Fibroblast of lung (primary cell): ENCODE data around the gene ARVCF.

Experiments used
- EZH2 ChIP-seq: IDR thresholded peaks from 2 replicates; pipeline ENCODE4 v1.5.1; 2012; ENCODE audit warnings: low read length, control low read depth, mild to moderate bottlenecking; ENCODE audit errors: missing control alignments
- TF ChIP-seq, protein P1 (sequence below), 2 donors: IDR thresholded peaks in 1 of 2; conservative IDR thresholded peaks in 1 of 2; 1 replicate in 1 of 2; 2 replicates in 1 of 2; pipeline ENCODE4 v1.5.1; 2011 to 2012; ENCODE audit warnings: low read length in 2 of 2, control low read depth in 1 of 2, inconsistent platforms in 1 of 2, low read depth in 1 of 2, mild to moderate bottlenecking in 1 of 2

DNA sequence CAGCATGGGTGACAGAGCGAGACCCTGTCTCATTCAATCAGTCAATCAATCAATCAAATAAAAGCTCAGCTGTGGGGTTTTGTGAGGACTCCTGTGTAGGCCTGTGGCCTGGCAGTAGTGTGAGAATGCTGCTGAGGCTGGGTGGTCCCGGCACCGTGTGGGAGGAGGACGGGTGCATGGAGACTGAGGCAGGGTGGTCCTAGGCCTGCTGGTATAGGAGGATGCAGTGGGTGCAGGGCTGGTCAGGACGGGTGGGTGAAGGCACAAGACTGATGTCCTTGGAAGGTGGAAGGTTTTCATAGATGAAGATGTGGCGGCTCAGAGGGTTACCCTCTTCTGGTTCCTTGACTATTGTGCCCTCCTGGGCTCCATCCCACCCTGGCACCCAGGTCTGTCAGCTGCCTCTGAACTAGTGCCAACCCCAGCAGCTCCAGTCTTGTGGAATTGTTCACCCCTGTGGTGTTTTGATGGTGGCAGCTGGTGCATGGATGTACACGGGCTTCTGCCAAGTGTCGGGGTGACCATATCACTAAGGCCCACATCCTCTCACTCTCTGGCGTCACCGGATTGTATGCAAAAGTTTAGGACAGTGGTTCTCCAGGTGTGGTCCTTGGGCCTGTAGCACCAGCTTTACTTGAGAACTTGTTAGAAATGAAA, 28.0 kb upstream of the ARVCF start:
- TF ChIP-seq, protein P1, sequence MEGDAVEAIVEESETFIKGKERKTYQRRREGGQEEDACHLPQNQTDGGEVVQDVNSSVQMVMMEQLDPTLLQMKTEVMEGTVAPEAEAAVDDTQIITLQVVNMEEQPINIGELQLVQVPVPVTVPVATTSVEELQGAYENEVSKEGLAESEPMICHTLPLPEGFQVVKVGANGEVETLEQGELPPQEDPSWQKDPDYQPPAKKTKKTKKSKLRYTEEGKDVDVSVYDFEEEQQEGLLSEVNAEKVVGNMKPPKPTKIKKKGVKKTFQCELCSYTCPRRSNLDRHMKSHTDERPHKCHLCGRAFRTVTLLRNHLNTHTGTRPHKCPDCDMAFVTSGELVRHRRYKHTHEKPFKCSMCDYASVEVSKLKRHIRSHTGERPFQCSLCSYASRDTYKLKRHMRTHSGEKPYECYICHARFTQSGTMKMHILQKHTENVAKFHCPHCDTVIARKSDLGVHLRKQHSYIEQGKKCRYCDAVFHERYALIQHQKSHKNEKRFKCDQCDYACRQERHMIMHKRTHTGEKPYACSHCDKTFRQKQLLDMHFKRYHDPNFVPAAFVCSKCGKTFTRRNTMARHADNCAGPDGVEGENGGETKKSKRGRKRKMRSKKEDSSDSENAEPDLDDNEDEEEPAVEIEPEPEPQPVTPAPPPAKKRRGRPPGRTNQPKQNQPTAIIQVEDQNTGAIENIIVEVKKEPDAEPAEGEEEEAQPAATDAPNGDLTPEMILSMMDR (conservative IDR thresholded peaks at IDR 0.05 in 1 of 2, IDR thresholded peaks at IDR 0.05 in 1 of 2; ENCODE audit: low read depth in 1 of 2, low read length in 2 of 2), result no peak
- TF ChIP-seq EZH2, result no peak
